Neutrophil (primary cell): ENCODE results near the gene CATSPER3.

Experiments
- H3K27ac ChIP-seq: fragments of 200-600 bp; sonication (generic); 2 replicates; pipeline ENCODE4 v1.5.1; 2016; ENCODE audit warnings: mild to moderate bottlenecking, moderate library complexity
- H3K27me3 ChIP-seq: fragments of 200-600 bp; sonication (generic); 2 replicates; pipeline ENCODE4 v1.6.0; 2016; ENCODE audit warnings: mild to moderate bottlenecking
- H3K36me3 ChIP-seq: fragments of 200-600 bp; sonication (generic); 2 replicates; pipeline ENCODE4 v1.5.1; 2017
- H3K4me1 ChIP-seq, 2 experiments: fragments of 200-600 bp in 1 of 2; sonication (generic) in 1 of 2; 1 replicate in 1 of 2; 2 replicates in 1 of 2; pipeline versions ENCODE4 v1.5.1 to v1.6.1; 2013 to 2016; ENCODE audit warnings: low read depth in 1 of 2, low read length in 1 of 2, mild to moderate bottlenecking in 1 of 2, moderate library complexity in 1 of 2; ENCODE audit not compliant: control insufficient read depth in 1 of 2, insufficient read depth in 1 of 2
- H3K4me3 ChIP-seq, 2 experiments: fragments of 200-600 bp in 1 of 2; sonication (generic) in 1 of 2; 1 replicate in 1 of 2; 2 replicates in 1 of 2; pipeline ENCODE4 v1.5.1; 2013 to 2016; ENCODE audit warnings: low read depth in 1 of 2, low read length in 1 of 2, mild to moderate bottlenecking in 1 of 2, moderate library complexity in 1 of 2
- H3K9me3 ChIP-seq: fragments of 200-600 bp; sonication (generic); 2 replicates; pipeline ENCODE4 v1.5.1; 2016
- CTCF ChIP-seq: fragments of 200-600 bp; sonication (generic); IDR thresholded peaks from 2 replicates; pipeline ENCODE4 v1.5.1; 2016; ENCODE audit warnings: antibody characterized with exemption

Gene CATSPER3

GRCh38 chr5:135056316-135057030 is 88.8 kb downstream of the CATSPER3 start:
- TF ChIP-seq CTCF, result no peak
- H3K4me3 ChIP-seq, result no peak overlapping the region
- no peaks in the 10 kb centered on the region for H3K36me3 ChIP-seq
- H3K27ac ChIP-seq, result no peak overlapping the region
- no peaks in the 10 kb centered on the region for H3K9me3 ChIP-seq
- peaks cover 86% of the 10 kb centered on the region for H3K27me3 ChIP-seq
- peaks cover 3 to 8% of the 10 kb centered on the region in 2 experiments for H3K4me1 ChIP-seq

- Histone ChIP-seq H3K9me3 (no peaks in the 10 kb centered on the region), H3K4me3 (no peak overlapping the region), H3K27ac (no peak overlapping the region), H3K4me1 (peaks cover 3 to 5% of the 10 kb centered on the region in 2 experiments), H3K27me3 (peaks cover 78% of the 10 kb centered on the region), H3K36me3 (no peaks in the 10 kb centered on the region)
- no peak for TF ChIP-seq CTCF
Measured at GRCh38 chr5:135057233-135057632, 89.5 kb downstream of the CATSPER3 start.

- H3K36me3 ChIP-seq, result no peaks in the 10 kb centered on the region
- peaks cover 75% of the 10 kb centered on the region for H3K27me3 ChIP-seq
- peaks cover under 1 to 2% of the 10 kb centered on the region in 2 experiments for H3K4me1 ChIP-seq
- H3K27ac ChIP-seq, result no peak overlapping the region
- no peaks in the 10 kb centered on the region for H3K9me3 ChIP-seq
- TF ChIP-seq CTCF, result no peak
- H3K4me3 ChIP-seq, result no peak overlapping the region
Measured at GRCh38 chr5:135058331-135058732, 90.6 kb downstream of the CATSPER3 start.

GRCh38 chr5:135059000-135059923 is 91.6 kb downstream of the CATSPER3 start:
- Histone ChIP-seq H3K27me3 (peaks cover 75% of the 10 kb centered on the region), H3K9me3 (no peaks in the 10 kb centered on the region)

GRCh38 chr5:135060021-135060420 is 92.3 kb downstream of the CATSPER3 start:
- no peak for TF ChIP-seq CTCF
- no peak overlapping the region for H3K4me3 ChIP-seq
- peaks cover 73% of the 10 kb centered on the region for H3K27me3 ChIP-seq
- H3K4me1 ChIP-seq, result no peaks in the 10 kb centered on the region
- no peak overlapping the region for H3K27ac ChIP-seq
- H3K9me3 ChIP-seq, result no peaks in the 10 kb centered on the region
- no peaks in the 10 kb centered on the region for H3K36me3 ChIP-seq

More at GRCh38 chr5:135059000-135059923, 91.6 kb downstream of the CATSPER3 start:
- no peak for TF ChIP-seq CTCF
- H3K36me3 ChIP-seq, result no peaks in the 10 kb centered on the region
- H3K4me3 ChIP-seq, result no peak overlapping the region
- no peak overlapping the region for H3K27ac ChIP-seq
- no peaks in the 10 kb centered on the region for H3K4me1 ChIP-seq
